ENCODE data around the gene BLOC1S3.

BLOC1S3 gene

DNA sequence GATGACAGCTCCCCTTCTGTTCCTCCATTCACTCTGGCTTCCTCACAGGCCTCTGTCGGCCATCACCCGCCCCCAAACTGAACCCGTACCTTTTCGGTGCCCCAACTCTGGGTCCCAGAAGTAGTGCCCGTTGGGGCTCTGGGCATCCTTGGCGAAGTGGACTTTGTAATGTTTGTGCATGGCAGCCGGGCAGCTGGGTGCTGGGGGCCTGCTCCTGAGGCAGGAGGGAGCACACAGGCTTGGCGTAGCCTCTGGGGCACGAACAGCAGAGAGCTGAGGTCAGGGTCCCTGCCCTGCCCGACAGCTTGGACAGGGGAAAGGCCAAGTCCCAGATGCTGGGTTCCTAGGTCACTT is 18.6 kb upstream of the BLOC1S3 start:
- ATAC-seq: no peak
- TF ChIP-seq RARB (CRISPR knock-in tag; IDR thresholded peaks at IDR 0.05) (no peak), ZFP30 (CRISPR knock-in tag; IDR thresholded peaks at IDR 0.05) (no peak), ZNF565 (CRISPR knock-in tag; conservative IDR thresholded peaks at IDR 0.05; ENCODE audit: low read depth) (no peak), TCF4 (CRISPR knock-in tag; IDR thresholded peaks at IDR 0.05; ENCODE audit: borderline replicate concordance) (no peak), ZC3H10 (CRISPR knock-in tag; IDR thresholded peaks at IDR 0.05) (no peak), TOX (CRISPR knock-in tag; IDR thresholded peaks at IDR 0.05; ENCODE audit: borderline replicate concordance) (no peak), CSDC2 (CRISPR knock-in tag; IDR thresholded peaks at IDR 0.05) (no peak), SNAI2 (CRISPR knock-in tag; IDR thresholded peaks at IDR 0.05) (no peak), ZFP3 (CRISPR knock-in tag; IDR thresholded peaks at IDR 0.05) (no peak), ISL1 (CRISPR knock-in tag; IDR thresholded peaks at IDR 0.05) (no peak)
- TF ChIP-seq, protein P1, sequence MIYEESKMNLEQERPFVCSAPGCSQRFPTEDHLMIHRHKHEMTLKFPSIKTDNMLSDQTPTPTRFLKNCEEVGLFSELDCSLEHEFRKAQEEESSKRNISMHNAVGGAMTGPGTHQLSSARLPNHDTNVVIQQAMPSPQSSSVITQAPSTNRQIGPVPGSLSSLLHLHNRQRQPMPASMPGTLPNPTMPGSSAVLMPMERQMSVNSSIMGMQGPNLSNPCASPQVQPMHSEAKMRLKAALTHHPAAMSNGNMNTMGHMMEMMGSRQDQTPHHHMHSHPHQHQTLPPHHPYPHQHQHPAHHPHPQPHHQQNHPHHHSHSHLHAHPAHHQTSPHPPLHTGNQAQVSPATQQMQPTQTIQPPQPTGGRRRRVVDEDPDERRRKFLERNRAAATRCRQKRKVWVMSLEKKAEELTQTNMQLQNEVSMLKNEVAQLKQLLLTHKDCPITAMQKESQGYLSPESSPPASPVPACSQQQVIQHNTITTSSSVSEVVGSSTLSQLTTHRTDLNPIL (CRISPR knock-in tag; IDR thresholded peaks at IDR 0.05; ENCODE audit: low read depth): no peak
- TF ChIP-seq, protein P2, sequence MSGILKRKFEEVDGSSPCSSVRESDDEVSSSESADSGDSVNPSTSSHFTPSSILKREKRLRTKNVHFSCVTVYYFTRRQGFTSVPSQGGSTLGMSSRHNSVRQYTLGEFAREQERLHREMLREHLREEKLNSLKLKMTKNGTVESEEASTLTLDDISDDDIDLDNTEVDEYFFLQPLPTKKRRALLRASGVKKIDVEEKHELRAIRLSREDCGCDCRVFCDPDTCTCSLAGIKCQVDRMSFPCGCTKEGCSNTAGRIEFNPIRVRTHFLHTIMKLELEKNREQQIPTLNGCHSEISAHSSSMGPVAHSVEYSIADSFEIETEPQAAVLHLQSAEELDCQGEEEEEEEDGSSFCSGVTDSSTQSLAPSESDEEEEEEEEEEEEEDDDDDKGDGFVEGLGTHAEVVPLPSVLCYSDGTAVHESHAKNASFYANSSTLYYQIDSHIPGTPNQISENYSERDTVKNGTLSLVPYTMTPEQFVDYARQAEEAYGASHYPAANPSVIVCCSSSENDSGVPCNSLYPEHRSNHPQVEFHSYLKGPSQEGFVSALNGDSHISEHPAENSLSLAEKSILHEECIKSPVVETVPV (CRISPR knock-in tag; IDR thresholded peaks at IDR 0.05): no peak

DNA sequence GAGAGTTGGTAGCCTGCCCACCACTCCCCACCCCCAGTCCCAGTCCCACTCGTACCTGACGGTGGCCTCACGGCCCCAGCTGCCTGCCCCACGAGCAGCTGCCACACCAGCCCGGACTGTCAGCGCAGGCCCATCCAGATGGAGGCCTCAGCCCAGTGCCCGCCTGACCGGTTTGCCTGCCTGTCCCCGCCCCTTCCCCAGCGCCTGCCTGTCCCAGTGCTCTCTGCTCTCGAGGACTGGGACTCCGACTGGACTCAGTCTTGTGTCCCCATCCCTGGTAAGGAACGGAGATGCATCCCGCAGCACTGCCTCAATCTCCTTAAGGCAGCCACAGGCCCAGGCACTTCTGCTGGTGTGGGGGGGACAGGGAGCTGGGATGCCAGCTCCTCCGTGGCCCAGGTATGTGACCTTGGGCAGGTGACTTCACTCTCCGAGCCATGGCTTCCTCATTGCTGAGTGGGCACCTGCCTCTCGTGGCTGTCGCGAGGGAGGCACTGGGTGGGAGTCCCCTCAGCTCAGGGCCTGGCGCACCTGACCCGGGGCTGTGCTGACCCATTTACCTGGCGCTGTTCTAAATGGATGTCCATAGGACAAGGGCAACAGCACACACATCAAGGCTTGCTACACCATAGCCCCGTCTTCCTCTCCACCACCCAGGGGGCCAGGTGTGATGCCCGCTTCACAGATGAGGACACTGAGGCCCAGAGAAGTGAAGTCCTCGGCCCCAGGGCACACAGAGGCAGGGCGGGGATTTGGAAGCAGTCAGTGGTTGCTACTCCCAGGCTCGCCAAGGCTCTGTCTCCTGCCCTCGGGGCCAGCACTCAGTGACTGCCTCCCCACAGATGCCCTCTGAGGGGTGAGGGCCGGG is 17.5 kb upstream of the BLOC1S3 start, which contains the start of gene NKPD1:
TSS of gene NKPD1 (minus strand) at position 113 of the 868 bp plus-strand sequence. CDS start 832 bp downstream, outside the sequence.
- TF ChIP-seq OSR1 (CRISPR knock-in tag; IDR thresholded peaks at IDR 0.05): no peak
- TF ChIP-seq ZNF8 (CRISPR knock-in tag; IDR thresholded peaks at IDR 0.05): no peak
- TF ChIP-seq, protein P3, sequence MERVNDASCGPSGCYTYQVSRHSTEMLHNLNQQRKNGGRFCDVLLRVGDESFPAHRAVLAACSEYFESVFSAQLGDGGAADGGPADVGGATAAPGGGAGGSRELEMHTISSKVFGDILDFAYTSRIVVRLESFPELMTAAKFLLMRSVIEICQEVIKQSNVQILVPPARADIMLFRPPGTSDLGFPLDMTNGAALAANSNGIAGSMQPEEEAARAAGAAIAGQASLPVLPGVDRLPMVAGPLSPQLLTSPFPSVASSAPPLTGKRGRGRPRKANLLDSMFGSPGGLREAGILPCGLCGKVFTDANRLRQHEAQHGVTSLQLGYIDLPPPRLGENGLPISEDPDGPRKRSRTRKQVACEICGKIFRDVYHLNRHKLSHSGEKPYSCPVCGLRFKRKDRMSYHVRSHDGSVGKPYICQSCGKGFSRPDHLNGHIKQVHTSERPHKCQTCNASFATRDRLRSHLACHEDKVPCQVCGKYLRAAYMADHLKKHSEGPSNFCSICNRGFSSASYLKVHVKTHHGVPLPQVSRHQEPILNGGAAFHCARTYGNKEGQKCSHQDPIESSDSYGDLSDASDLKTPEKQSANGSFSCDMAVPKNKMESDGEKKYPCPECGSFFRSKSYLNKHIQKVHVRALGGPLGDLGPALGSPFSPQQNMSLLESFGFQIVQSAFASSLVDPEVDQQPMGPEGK (CRISPR knock-in tag; IDR thresholded peaks at IDR 0.05; ENCODE audit: borderline replicate concordance): no peak
- no peak for TF ChIP-seq ZNF70 (CRISPR knock-in tag; IDR thresholded peaks at IDR 0.05)
- no peak for TF ChIP-seq BACH2 (CRISPR knock-in tag; IDR thresholded peaks at IDR 0.05; ENCODE audit: borderline replicate concordance)
- ATAC-seq: peak; percentile 15

- ATAC-seq: peak; percentile 84
- TF ChIP-seq SNAI2 (CRISPR knock-in tag; IDR thresholded peaks at IDR 0.05) (no peak), GLIS3 (CRISPR knock-in tag; IDR thresholded peaks at IDR 0.05) (no peak), ZNF565 (CRISPR knock-in tag; conservative IDR thresholded peaks at IDR 0.05; ENCODE audit: low read depth) (no peak), OSR1 (CRISPR knock-in tag; IDR thresholded peaks at IDR 0.05) (no peak), TCF4 (CRISPR knock-in tag; IDR thresholded peaks at IDR 0.05; ENCODE audit: borderline replicate concordance) (no peak), ISL1 (CRISPR knock-in tag; IDR thresholded peaks at IDR 0.05) (no peak), ESRRG (CRISPR knock-in tag; IDR thresholded peaks at IDR 0.05) (no peak), TOX (CRISPR knock-in tag; IDR thresholded peaks at IDR 0.05; ENCODE audit: borderline replicate concordance) (no peak), ZFP30 (CRISPR knock-in tag; IDR thresholded peaks at IDR 0.05) (no peak), BACH2 (CRISPR knock-in tag; IDR thresholded peaks at IDR 0.05; ENCODE audit: borderline replicate concordance) (no peak), PPARA (CRISPR knock-in tag; IDR thresholded peaks at IDR 0.05; ENCODE audit: borderline replicate concordance) (no peak), ZFP3 (CRISPR knock-in tag; IDR thresholded peaks at IDR 0.05) (no peak), ZNF8 (CRISPR knock-in tag; IDR thresholded peaks at IDR 0.05) (no peak), RARB (CRISPR knock-in tag; IDR thresholded peaks at IDR 0.05) (no peak), CSDC2 (CRISPR knock-in tag; IDR thresholded peaks at IDR 0.05) (no peak), ARNTL (CRISPR knock-in tag; IDR thresholded peaks at IDR 0.05; ENCODE audit: borderline replicate concordance, low read depth) (no peak), ZC3H10 (CRISPR knock-in tag; IDR thresholded peaks at IDR 0.05) (no peak)
- TF ChIP-seq, protein P2 (CRISPR knock-in tag; IDR thresholded peaks at IDR 0.05): no peak
- TF ChIP-seq, protein P4, sequence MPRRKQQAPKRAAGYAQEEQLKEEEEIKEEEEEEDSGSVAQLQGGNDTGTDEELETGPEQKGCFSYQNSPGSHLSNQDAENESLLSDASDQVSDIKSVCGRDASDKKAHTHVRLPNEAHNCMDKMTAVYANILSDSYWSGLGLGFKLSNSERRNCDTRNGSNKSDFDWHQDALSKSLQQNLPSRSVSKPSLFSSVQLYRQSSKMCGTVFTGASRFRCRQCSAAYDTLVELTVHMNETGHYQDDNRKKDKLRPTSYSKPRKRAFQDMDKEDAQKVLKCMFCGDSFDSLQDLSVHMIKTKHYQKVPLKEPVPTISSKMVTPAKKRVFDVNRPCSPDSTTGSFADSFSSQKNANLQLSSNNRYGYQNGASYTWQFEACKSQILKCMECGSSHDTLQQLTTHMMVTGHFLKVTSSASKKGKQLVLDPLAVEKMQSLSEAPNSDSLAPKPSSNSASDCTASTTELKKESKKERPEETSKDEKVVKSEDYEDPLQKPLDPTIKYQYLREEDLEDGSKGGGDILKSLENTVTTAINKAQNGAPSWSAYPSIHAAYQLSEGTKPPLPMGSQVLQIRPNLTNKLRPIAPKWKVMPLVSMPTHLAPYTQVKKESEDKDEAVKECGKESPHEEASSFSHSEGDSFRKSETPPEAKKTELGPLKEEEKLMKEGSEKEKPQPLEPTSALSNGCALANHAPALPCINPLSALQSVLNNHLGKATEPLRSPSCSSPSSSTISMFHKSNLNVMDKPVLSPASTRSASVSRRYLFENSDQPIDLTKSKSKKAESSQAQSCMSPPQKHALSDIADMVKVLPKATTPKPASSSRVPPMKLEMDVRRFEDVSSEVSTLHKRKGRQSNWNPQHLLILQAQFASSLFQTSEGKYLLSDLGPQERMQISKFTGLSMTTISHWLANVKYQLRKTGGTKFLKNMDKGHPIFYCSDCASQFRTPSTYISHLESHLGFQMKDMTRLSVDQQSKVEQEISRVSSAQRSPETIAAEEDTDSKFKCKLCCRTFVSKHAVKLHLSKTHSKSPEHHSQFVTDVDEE (CRISPR knock-in tag; IDR thresholded peaks at IDR 0.05): no peak
- TF ChIP-seq, protein P1 (CRISPR knock-in tag; IDR thresholded peaks at IDR 0.05; ENCODE audit: low read depth): no peak
Measured at GRCh38 chr19:45161738-45162607, 16.6 kb upstream of the BLOC1S3 start.
